Mesenchymal stem cell (in vitro differentiated cells and primary cell): ENCODE measurements around the gene SUPT3H.

Experiments
- DNase-seq: peaks from one replicate; pipeline ENCODE4 v3.0.0-alpha.2; 2013
- H2AFZ ChIP-seq: one replicate; pipeline ENCODE4 v1.6.1; 2013; ENCODE audit warnings: low read depth, mild to moderate bottlenecking, control low read depth, inconsistent platforms, low read length, moderate library complexity
- H2AK5ac ChIP-seq: 2 replicates; pipeline ENCODE4 v1.6.1; 2013; ENCODE audit warnings: low read length, moderate library complexity, mild to moderate bottlenecking, inconsistent platforms; ENCODE audit not compliant: severe bottlenecking
- H2BK120ac ChIP-seq: one replicate; pipeline ENCODE4 v1.6.1; 2013; ENCODE audit warnings: low read depth, mild to moderate bottlenecking, inconsistent platforms, low read length, moderate library complexity
- H2BK12ac ChIP-seq, 2 experiments: one replicate each; pipeline ENCODE4 v1.6.1; 2013; ENCODE audit warnings: inconsistent platforms in 2 of 2, low read length in 2 of 2, mild to moderate bottlenecking in 2 of 2, moderate library complexity in 2 of 2, control low read depth in 1 of 2
- H2BK15ac ChIP-seq: one replicate; pipeline ENCODE4 v1.6.1; 2013; ENCODE audit warnings: mild to moderate bottlenecking, low read depth, inconsistent platforms; ENCODE audit not compliant: poor library complexity, severe bottlenecking
- H2BK5ac ChIP-seq: 2 replicates; pipeline ENCODE4 v1.6.1; 2013; ENCODE audit warnings: low read depth, mild to moderate bottlenecking, low read length, control low read depth, inconsistent platforms; ENCODE audit not compliant: poor library complexity, severe bottlenecking
- H3K14ac ChIP-seq, 2 experiments: one replicate each; pipeline ENCODE4 v1.6.1; 2013; ENCODE audit warnings: inconsistent platforms in 2 of 2, low read length in 2 of 2, control low read depth in 1 of 2, mild to moderate bottlenecking in 1 of 2, moderate library complexity in 1 of 2
- H3K18ac ChIP-seq, 2 experiments: one replicate each; pipeline ENCODE4 v1.6.1; 2013; ENCODE audit warnings: inconsistent platforms in 2 of 2, low read length in 2 of 2, control low read depth in 1 of 2, low read depth in 1 of 2, mild to moderate bottlenecking in 1 of 2
- H3K23ac ChIP-seq, 2 experiments: one replicate each; pipeline ENCODE4 v1.6.1; 2013; ENCODE audit warnings: inconsistent platforms in 2 of 2, low read length in 2 of 2, mild to moderate bottlenecking in 2 of 2, moderate library complexity in 2 of 2, control low read depth in 1 of 2
- H3K27ac ChIP-seq: 2 replicates; pipeline ENCODE4 v1.5.1; 2013; ENCODE audit warnings: mild to moderate bottlenecking, moderate library complexity, low read length, control low read depth, inconsistent platforms; ENCODE audit not compliant: poor library complexity, severe bottlenecking
- H3K27me3 ChIP-seq, 2 experiments: 2 replicates each; pipeline versions ENCODE4 v1.6.1 to v1.7.0; 2013; ENCODE audit warnings: low read length in 2 of 2, mild to moderate bottlenecking in 2 of 2, moderate library complexity in 2 of 2, control low read depth in 1 of 2, inconsistent platforms in 1 of 2; ENCODE audit not compliant: control insufficient read depth in 1 of 2, insufficient read depth in 1 of 2
- H3K36me3 ChIP-seq, 2 experiments: 2 replicates each; pipeline versions ENCODE4 v1.6.1 to v1.7.0; 2013; ENCODE audit warnings: low read length in 2 of 2, control low read depth in 1 of 2, inconsistent platforms in 1 of 2, low read depth in 1 of 2, mild to moderate bottlenecking in 1 of 2; ENCODE audit not compliant: insufficient read depth in 2 of 2, control insufficient read depth in 1 of 2
- H3K4ac ChIP-seq, 2 experiments: one replicate each; pipeline ENCODE4 v1.6.1; 2013; ENCODE audit warnings: inconsistent platforms in 2 of 2, low read length in 2 of 2, mild to moderate bottlenecking in 2 of 2, moderate library complexity in 2 of 2, control low read depth in 1 of 2, low read depth in 1 of 2
- H3K4me1 ChIP-seq: 2 replicates; pipeline ENCODE4 v1.6.1; 2013; ENCODE audit warnings: low read depth, low read length, control low read depth; ENCODE audit not compliant: control insufficient read depth, insufficient read depth
- H3K4me2 ChIP-seq: 2 replicates; pipeline ENCODE4 v1.6.1; 2013; ENCODE audit warnings: low read length, mild to moderate bottlenecking, inconsistent platforms; ENCODE audit not compliant: poor library complexity, severe bottlenecking
- H3K4me3 ChIP-seq, 2 experiments: 2 replicates each; pipeline versions ENCODE4 v1.5.1 to v1.7.0; 2013; ENCODE audit warnings: low read length in 2 of 2, mild to moderate bottlenecking in 2 of 2, control low read depth in 1 of 2, low read depth in 1 of 2; ENCODE audit not compliant: insufficient read depth in 1 of 2
- H3K79me1 ChIP-seq: replicated peaks from 2 replicates; pipeline ENCODE4 v1.6.1; 2013; ENCODE audit warnings: mild to moderate bottlenecking, control low read depth, low read length, inconsistent platforms; ENCODE audit not compliant: poor library complexity, severe bottlenecking
- H3K9ac ChIP-seq: 2 replicates; pipeline ENCODE4 v1.7.0; 2013; ENCODE audit warnings: mild to moderate bottlenecking, low read length, moderate library complexity
- H3K9me3 ChIP-seq: 2 replicates; pipeline ENCODE4 v1.7.0; 2013; ENCODE audit warnings: mild to moderate bottlenecking, low read length; ENCODE audit not compliant: control insufficient read depth
- H4K8ac ChIP-seq: one replicate; pipeline ENCODE4 v1.6.1; 2013; ENCODE audit warnings: inconsistent platforms, mild to moderate bottlenecking, low read length, moderate library complexity
- H4K91ac ChIP-seq: one replicate; pipeline ENCODE4 v1.6.1; 2013; ENCODE audit warnings: mild to moderate bottlenecking, low read length, inconsistent platforms
- WGBS: methylation state at CpG from one replicate; pipeline ENCODE4 v1.1.7; 2013; ENCODE audit warnings: mixed read lengths; 5-methylcytosine and 5-hydroxymethylcytosine counted together

The SUPT3H gene

DNA sequence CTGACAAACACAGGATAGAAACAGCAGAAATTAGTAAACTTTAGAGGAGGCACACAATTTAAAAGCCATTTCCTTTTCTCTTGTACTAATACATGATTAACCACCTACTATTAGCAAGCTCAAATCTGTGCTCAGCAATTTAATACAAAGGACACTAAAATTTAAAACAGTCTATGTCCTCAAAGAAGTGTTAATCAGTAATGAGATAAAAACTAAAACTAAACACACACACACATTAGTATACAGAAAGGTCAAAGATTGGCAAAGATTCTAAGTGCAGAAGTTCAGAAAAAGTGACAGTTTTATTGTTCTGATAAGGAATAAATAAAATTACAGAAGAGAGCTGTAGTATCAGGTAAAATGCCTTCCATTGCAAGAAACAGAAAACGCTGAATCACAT lies 123.5 kb downstream of the SUPT3H start:
- 92% methylated on average over 1 of the region's 1 CpG for WGBS

DNA sequence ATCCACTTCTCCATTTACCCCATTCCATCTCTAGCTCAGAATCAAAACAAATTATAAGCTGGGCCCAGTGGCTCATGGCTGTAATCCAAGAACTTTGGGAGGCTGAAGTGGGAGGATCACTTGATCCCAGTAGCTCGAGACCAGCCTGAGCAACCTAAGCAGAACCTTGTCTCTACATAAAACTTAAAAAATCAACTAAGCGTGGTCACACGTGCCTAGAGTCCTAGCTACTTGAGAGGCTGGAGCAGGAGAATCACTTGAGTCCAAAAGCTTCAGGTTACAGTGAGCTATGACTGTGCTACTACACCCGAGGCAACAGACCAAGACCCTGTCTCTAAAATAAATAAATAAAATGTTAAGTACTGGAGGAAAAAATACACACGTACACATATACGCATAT lies 124.3 kb downstream of the SUPT3H start:
- Histone ChIP-seq H3K9me3 (no peaks in the 10 kb centered on the region), H3K4me2 (no peak overlapping the region), H2BK5ac (no peak overlapping the region), H3K4me1 (no peaks in the 10 kb centered on the region), H3K4me3 (no peak overlapping the region), H3K79me1 (peaks cover 4% of the 10 kb centered on the region), H3K36me3 (no peaks in the 10 kb centered on the region), H4K8ac (no peak overlapping the region), H2BK15ac (no peak overlapping the region), H2AFZ (no peak overlapping the region), H3K27ac (no peak overlapping the region), H3K9ac (no peak overlapping the region), H2BK12ac (no peak overlapping the region), H4K91ac (no peak overlapping the region), H3K18ac (no peak overlapping the region), H2AK5ac (no peak overlapping the region), H3K27me3 (no peaks in the 10 kb centered on the region), H2BK120ac (no peak overlapping the region), H3K14ac (no peak overlapping the region), H3K23ac (no peak overlapping the region), H3K4ac (no peak overlapping the region)
- DNase-seq = no peak
- 96% methylated on average over 4 of the region's 6 CpGs for WGBS

More for the DNA sequence above, 123.5 kb downstream of the SUPT3H start:
- H3K9me3 ChIP-seq = no peaks in the 10 kb centered on the region
- no peaks in the 10 kb centered on the region for H3K27me3 ChIP-seq
- H2BK5ac ChIP-seq = no peak overlapping the region
- no peaks in the 10 kb centered on the region for H3K4me1 ChIP-seq
- H4K8ac ChIP-seq = no peak overlapping the region
- H3K23ac ChIP-seq = no peak overlapping the region
- peaks cover 4% of the 10 kb centered on the region for H3K79me1 ChIP-seq
- H3K4ac ChIP-seq = no peak overlapping the region
- no peak overlapping the region for H3K9ac ChIP-seq
- H2AK5ac ChIP-seq = no peak overlapping the region
- no peak overlapping the region for H3K14ac ChIP-seq
- H3K18ac ChIP-seq = no peak overlapping the region
- no peak overlapping the region for H2BK12ac ChIP-seq
- no peak overlapping the region for H2AFZ ChIP-seq
- no peak overlapping the region for H2BK120ac ChIP-seq
- no peak overlapping the region for H4K91ac ChIP-seq
- no peak overlapping the region for H3K4me3 ChIP-seq
- DNase-seq = no peak
- no peak overlapping the region for H2BK15ac ChIP-seq
- H3K27ac ChIP-seq = no peak overlapping the region
- no peaks in the 10 kb centered on the region for H3K36me3 ChIP-seq
- H3K4me2 ChIP-seq = no peak overlapping the region

GRCh38 chr6:45231660-45232059 lies 146.1 kb downstream of the SUPT3H start:
- no peak overlapping the region for H2AFZ ChIP-seq

DNA sequence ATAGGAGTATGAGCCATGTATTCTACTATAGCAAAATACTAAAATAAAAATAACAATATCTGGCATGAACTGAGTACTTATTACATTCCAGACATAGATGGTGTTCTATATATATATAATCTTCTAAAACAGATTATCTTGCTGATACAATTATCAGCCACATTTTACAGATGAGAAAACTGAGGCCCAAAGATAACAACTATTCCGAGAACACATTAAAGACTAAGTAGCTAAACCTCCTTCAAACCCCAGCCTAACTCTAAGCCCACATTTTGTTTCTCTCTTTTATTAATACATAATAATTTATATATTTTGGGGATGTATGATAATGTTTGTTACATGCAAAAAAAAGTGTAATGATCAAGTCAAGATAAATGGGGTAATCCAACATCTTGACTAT lies 148.3 kb downstream of the SUPT3H start:
- Histone ChIP-seq H3K18ac (no peak overlapping the region), H2BK15ac (no peak overlapping the region), H3K27me3 (no peaks in the 10 kb centered on the region), H4K91ac (no peak overlapping the region), H2BK5ac (no peak overlapping the region), H2AK5ac (no peak overlapping the region), H2BK12ac (no peak overlapping the region), H3K27ac (no peak overlapping the region), H3K4ac (no peak overlapping the region), H3K9ac (no peak overlapping the region), H3K23ac (no peak overlapping the region), H2AFZ (no peak overlapping the region), H2BK120ac (no peak overlapping the region), H4K8ac (no peak overlapping the region), H3K9me3 (peaks cover 27% of the 10 kb centered on the region), H3K4me1 (no peaks in the 10 kb centered on the region), H3K14ac (no peak overlapping the region), H3K4me2 (no peak overlapping the region), H3K36me3 (peaks cover 0 to 9% of the 10 kb centered on the region in 2 experiments), H3K4me3 (no peak overlapping the region), H3K79me1 (peaks cover 5% of the 10 kb centered on the region)
- no peak for DNase-seq
- WGBS = 75% methylated on average over 1 of the region's 1 CpG

More at GRCh38 chr6:45231660-45232059, 146.1 kb downstream of the SUPT3H start:
- no peak overlapping the region for H3K18ac ChIP-seq
- H2BK120ac ChIP-seq = no peak overlapping the region
- no peak overlapping the region for H3K9ac ChIP-seq
- no peak overlapping the region for H3K4me2 ChIP-seq
- no peak for DNase-seq
- H4K91ac ChIP-seq = no peak overlapping the region
- H2BK5ac ChIP-seq = no peak overlapping the region
- no peak overlapping the region for H3K23ac ChIP-seq
- no CpG with 5 or more reads among the region's 2 CpGs for WGBS
- H4K8ac ChIP-seq = no peak overlapping the region
- no peak overlapping the region for H2BK15ac ChIP-seq
- H3K4ac ChIP-seq = no peak overlapping the region
- peaks cover 0 to 9% of the 10 kb centered on the region in 2 experiments for H3K36me3 ChIP-seq
- H3K4me1 ChIP-seq = no peaks in the 10 kb centered on the region
- peaks cover 27% of the 10 kb centered on the region for H3K9me3 ChIP-seq
- no peak overlapping the region for H2BK12ac ChIP-seq
- H2AK5ac ChIP-seq = no peak overlapping the region
- H3K27me3 ChIP-seq = no peaks in the 10 kb centered on the region
- H3K27ac ChIP-seq = no peak overlapping the region
- H3K14ac ChIP-seq = no peak overlapping the region
- no peak overlapping the region for H3K4me3 ChIP-seq
- H3K79me1 ChIP-seq = peaks cover 5% of the 10 kb centered on the region
